Common myeloid progenitor, CD34-positive (primary cell): ENCODE measurements around the gene CIB4.
"Not testable (repeated sequence)": the region's sequence is repeated elsewhere in the genome, so short reads cannot be mapped to it uniquely, and the experiment has no call there.

Experiments
- CTCF ChIA-PET: fragments of 350-600 bp; sonication (Branson Sonifier 250); formaldehyde crosslinking; loops from one replicate; lab custom pipeline; 2021; ENCODE audit warnings: antibody characterized with exemption; lab: Charles Lee
- POLR2A ChIA-PET: fragments of 350-600 bp; sonication (Branson Sonifier 250); formaldehyde crosslinking; loops from one replicate; lab custom pipeline; 2021; ENCODE audit warnings: antibody characterized with exemption; lab: Charles Lee
- DNase-seq, 3 donors: peaks; one replicate each; pipeline versions ENCODE4 v3.0.0 to v3.0.0-alpha.2; 2013
- H3K27ac ChIP-seq, 2 experiments: 1 replicate in 1 of 2; 2 replicates in 1 of 2; pipeline ENCODE4 v1.7.0; 2013; ENCODE audit warnings: inconsistent platforms in 2 of 2, low read length in 2 of 2, mild to moderate bottlenecking in 2 of 2, low read depth in 1 of 2, moderate library complexity in 1 of 2; ENCODE audit not compliant: severe bottlenecking in 2 of 2, insufficient read depth in 1 of 2, poor library complexity in 1 of 2
- H3K27me3 ChIP-seq, 5 experiments: replicated peaks in 2 of 5; 1 replicate in 3 of 5; 2 replicates in 2 of 5; pipeline versions ENCODE4 v1.6.1 to v1.7.0; 2013; ENCODE audit warnings: low read length in 4 of 5, mild to moderate bottlenecking in 2 of 5, moderate library complexity in 2 of 5, inconsistent platforms in 1 of 5; ENCODE audit not compliant: insufficient read depth in 5 of 5, control insufficient read depth in 4 of 5
- H3K36me3 ChIP-seq, 4 experiments: 1 replicate in 2 of 4; 2 replicates in 2 of 4; pipeline versions ENCODE4 v1.6.1 to v1.7.0; 2013; ENCODE audit warnings: low read length in 3 of 4, control low read depth in 1 of 4, mild to moderate bottlenecking in 1 of 4; ENCODE audit not compliant: control insufficient read depth in 4 of 4, insufficient read depth in 4 of 4
- H3K4me1 ChIP-seq, 4 experiments: 1 replicate in 3 of 4; 2 replicates in 1 of 4; pipeline versions ENCODE4 v1.6.1 to v1.7.1; 2013; ENCODE audit warnings: low read length in 3 of 4, mild to moderate bottlenecking in 3 of 4, control low read depth in 1 of 4, inconsistent platforms in 1 of 4, moderate library complexity in 1 of 4; ENCODE audit not compliant: control insufficient read depth in 4 of 4, insufficient read depth in 4 of 4; ENCODE audit errors: control extremely low read depth in 1 of 4
- H3K4me3 ChIP-seq, 7 experiments: 1 replicate in 4 of 7; 2 replicates in 3 of 7; pipeline versions ENCODE4 v1.5.1 to v1.7.0; 2013; ENCODE audit warnings: mild to moderate bottlenecking in 7 of 7, low read length in 6 of 7, moderate library complexity in 6 of 7, inconsistent platforms in 2 of 7, low read depth in 2 of 7, control low read depth in 1 of 7; ENCODE audit not compliant: insufficient read depth in 4 of 7, control insufficient read depth in 1 of 7; ENCODE audit errors: extremely low read depth in 1 of 7
- H3K9me3 ChIP-seq, 5 experiments: 1 replicate in 4 of 5; 2 replicates in 1 of 5; pipeline versions ENCODE4 v1.6.1 to v1.7.1; 2013; ENCODE audit warnings: low read length in 4 of 5, mild to moderate bottlenecking in 2 of 5, inconsistent platforms in 1 of 5, low read depth in 1 of 5, moderate library complexity in 1 of 5; ENCODE audit not compliant: control insufficient read depth in 4 of 5, insufficient read depth in 2 of 5; ENCODE audit errors: control extremely low read depth in 1 of 5
- WGBS: methylation state at CpG from one replicate; pipeline ENCODE4 v1.1.5; 2013; ENCODE audit not compliant: insufficient coverage; 5-methylcytosine and 5-hydroxymethylcytosine counted together

Gene CIB4

DNA sequence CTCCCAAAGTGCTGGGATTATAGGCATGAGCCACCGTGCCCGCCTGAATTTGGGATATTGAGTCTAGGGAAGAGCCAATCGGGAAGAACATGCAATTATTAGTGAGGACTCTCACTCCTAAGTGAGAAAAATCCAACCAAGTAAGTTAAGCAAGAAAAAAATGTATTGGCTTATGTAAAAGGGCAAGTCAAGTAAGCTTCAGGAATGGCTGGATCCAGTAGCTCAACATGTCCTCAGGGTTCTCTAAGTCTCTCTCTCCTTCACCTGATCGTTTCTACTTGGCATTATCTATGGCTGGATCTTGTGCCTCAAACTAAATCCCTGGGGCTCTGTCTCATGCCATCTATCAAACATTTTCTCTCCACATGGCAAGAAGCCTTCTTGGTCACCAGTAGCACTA is 16.1 kb upstream of the CIB4 start:
- Histone ChIP-seq H3K27ac (no peak overlapping the region), H3K4me3 (no peak overlapping the region), H3K27me3 (peaks cover 0 to 16% (median 0%) of the 10 kb centered on the region in 5 experiments), H3K36me3 (no peaks in the 10 kb centered on the region), H3K4me1 (no peaks in the 10 kb centered on the region), H3K9me3 (peaks cover 2 to 20% (median 5%) of the 10 kb centered on the region in 5 experiments)
- POLR2A ChIA-PET, result no interaction called here
- WGBS, result 71% methylated on average over 4 of the region's 4 CpGs
- no peak for DNase-seq
- CTCF ChIA-PET, result no interaction called here

DNA sequence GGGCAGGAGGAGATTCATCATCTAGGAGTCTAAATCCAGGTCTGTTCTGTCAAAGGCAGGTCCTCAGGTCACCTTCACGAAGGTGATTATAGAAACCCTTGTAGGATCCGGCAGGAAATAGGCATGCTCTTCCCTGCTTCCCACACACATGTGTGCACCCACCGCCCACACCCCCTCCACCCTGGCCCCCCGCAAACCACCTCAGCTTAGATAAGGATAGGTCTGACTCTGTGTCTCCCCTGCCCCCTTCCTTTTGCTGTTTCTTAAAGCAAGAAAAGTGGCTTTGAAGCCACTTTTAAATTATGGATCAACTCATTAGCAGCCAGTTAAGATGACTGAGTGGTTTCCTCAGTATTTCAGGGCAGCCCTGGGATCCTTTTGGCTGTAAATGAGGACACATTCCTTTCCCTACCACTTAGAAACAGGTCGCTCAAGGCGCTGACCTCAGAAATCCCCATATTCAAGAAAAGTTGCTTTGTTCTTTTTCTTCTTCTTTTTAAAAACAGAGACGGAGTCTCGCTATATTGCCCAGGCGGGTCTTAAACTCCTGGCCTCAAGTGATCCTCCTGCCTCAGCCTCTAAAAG is 14.5 kb upstream of the CIB4 start:
- no peak overlapping the region for H3K27ac ChIP-seq
- peaks cover under 1 to 16% (median 4%) of the 10 kb centered on the region in 5 experiments for H3K9me3 ChIP-seq
- H3K4me3 ChIP-seq, result no peak overlapping the region
- no peaks in the 10 kb centered on the region for H3K4me1 ChIP-seq
- ChIA-PET POLR2A (no interaction called here), CTCF (no interaction called here)
- WGBS, result 92% methylated on average over 5 of the region's 9 CpGs
- no peak for DNase-seq
- H3K27me3 ChIP-seq, result peaks cover 0 to 24% (median 2%) of the 10 kb centered on the region in 5 experiments
- no peaks in the 10 kb centered on the region for H3K36me3 ChIP-seq

DNA sequence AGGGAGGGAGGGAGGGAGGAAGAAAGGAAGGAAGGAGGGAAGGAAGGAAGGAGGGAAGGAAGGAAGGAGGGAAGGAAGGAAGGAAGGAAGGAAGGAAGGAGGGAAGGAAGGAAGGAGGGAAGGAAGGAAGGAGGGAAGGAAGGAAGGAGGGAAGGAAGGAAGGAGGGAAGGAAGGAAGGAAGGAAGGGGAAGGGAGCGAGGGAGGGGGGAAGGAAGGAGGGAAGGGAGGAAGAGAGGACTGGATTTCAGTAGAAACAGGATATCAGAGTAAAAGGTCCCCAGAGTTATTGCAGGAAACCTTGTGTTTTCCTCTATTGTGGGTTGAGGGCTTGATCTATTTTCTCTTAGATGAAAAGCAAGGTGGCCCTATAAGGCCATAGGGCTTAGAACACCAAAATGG is 14.0 kb upstream of the CIB4 start:
- POLR2A ChIA-PET, H3K27ac ChIP-seq, H3K4me3 ChIP-seq, DNase-seq, H3K4me1 ChIP-seq, H3K36me3 ChIP-seq: not testable (repeated sequence)
- H3K9me3 ChIP-seq, result peaks cover 0 to 11% (median 4%) of the 10 kb centered on the region in 5 experiments
- H3K27me3 ChIP-seq, result peaks cover 0 to 24% (median 3%) of the 10 kb centered on the region in 5 experiments
- WGBS, result 22% methylated on average over 1 of the region's 1 CpG
- CTCF ChIA-PET, result interaction anchor here (0.9 kb wide), 1 partner anchor 267 kb away, joined by 4 read pairs; no protein-coding TSS in a partner anchor

DNA sequence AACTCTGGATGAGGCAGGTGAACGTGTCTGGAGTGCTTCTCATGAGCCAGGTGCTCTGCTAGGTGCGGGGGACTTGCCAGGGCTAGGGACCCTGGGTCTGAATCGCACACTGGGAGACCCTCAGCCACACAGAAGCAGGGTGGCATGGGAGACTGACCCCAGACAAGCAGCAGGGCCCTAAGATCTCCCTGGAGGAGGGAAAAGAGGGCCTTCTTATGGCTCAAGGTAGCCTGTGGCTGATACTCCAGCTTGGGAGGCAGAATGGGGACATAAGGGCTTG is 12.8 kb upstream of the CIB4 start:
- H3K4me3 ChIP-seq, result no peak overlapping the region
- no peaks in the 10 kb centered on the region for H3K4me1 ChIP-seq
- H3K9me3 ChIP-seq, result peaks cover 0 to 6% (median 0%) of the 10 kb centered on the region in 5 experiments
- WGBS, result 97% methylated on average over 3 of the region's 3 CpGs
- peaks cover 0 to 27% (median 6%) of the 10 kb centered on the region in 5 experiments for H3K27me3 ChIP-seq
- no peak overlapping the region for H3K27ac ChIP-seq
- POLR2A ChIA-PET, result no interaction called here
- DNase-seq, result no peak
- CTCF ChIA-PET, result interaction anchor here (0.9 kb wide), 1 partner anchor 268 kb away, joined by 4 read pairs; no protein-coding TSS in a partner anchor
- no peaks in the 10 kb centered on the region for H3K36me3 ChIP-seq

DNA sequence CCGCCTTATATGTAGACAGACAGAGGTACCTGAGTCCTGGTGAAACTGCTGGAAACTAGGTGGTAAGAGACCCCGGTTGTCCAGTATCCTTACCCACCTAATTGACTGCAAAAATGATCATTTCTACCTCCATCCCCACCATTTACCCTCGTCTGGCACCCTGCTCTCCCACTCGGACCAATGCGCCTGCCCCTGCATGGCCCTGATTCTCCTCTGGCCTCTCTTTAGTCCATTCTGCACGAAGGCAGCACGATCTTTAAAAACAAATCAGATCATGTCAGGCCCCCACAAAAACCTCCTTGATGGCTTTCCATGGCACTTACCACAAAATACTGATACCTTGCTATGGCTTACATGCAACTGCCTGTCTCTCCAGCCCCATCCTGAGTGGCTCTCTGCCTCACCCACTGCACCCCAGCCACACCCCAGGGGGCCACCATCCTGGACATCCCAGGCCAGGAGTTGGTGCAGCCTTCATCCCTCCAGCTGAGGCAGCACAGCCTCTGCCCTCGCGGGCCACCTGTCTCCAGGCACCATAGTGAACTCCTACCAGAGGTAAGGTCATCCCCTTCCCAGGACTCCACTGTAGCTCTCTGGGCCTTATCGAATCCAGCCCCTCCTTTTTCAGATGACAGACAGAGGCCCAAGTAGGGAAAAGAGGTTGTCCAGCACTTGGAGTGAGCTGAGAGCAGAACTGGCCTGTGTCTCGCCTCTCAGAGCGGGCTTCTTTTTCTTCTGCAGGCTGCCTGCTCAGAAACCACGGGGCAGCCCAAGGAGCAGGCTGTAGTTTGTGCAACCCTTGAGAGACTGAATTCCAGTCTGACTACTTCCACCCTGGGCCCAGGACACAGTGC is 12.3 kb upstream of the CIB4 start:
- peaks cover 0 to 2% (median 0%) of the 10 kb centered on the region in 5 experiments for H3K9me3 ChIP-seq
- H3K4me3 ChIP-seq, result no peak overlapping the region
- no peaks in the 10 kb centered on the region for H3K36me3 ChIP-seq
- 91% methylated on average over 12 of the region's 13 CpGs for WGBS
- POLR2A ChIA-PET, result no interaction called here
- DNase-seq, result no peak
- H3K27me3 ChIP-seq, result peaks cover 0 to 28% (median 6%) of the 10 kb centered on the region in 5 experiments
- no peak overlapping the region for H3K27ac ChIP-seq
- no peaks in the 10 kb centered on the region for H3K4me1 ChIP-seq
- CTCF ChIA-PET, result no interaction called here

DNA sequence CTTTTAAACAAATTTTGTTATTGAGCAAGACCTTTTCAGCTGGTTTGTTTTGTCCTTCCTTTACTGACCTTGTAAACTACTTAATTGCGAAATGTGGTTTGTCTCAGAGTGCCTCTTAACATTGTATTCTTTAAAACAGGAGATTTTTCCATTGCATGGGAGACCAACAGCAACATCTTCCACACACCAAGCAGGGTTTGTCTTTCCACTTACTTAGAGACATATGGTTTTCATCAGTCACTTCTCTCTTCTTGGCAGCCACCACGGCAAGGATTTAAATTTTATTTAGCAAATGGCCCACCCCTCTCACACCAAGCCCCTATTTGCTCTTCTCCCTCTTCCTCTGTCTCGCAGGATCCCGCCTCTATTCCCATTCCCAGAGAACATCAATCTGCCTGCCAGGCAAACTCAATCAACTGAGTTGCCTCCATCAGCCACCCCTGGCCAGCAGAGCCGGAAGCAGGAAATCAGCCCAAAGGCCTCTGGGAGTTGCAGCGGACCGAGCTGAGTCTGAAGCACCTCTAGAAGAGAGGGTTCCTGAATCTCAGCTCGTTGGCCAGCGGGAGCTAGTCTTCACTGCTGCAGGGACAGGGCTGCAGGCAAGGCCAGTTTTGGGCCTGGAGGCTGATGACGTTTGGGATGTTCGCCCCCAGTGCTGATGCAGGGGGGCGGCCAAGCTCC is 11.3 kb upstream of the CIB4 start:
- H3K27me3 ChIP-seq, result peaks cover 0 to 33% (median 5%) of the 10 kb centered on the region in 5 experiments
- POLR2A ChIA-PET, result no interaction called here
- H3K36me3 ChIP-seq, result no peaks in the 10 kb centered on the region
- DNase-seq, result no peak
- no peaks in the 10 kb centered on the region for H3K4me1 ChIP-seq
- no peak overlapping the region for H3K4me3 ChIP-seq
- H3K27ac ChIP-seq, result no peak overlapping the region
- H3K9me3 ChIP-seq, result peaks cover 0 to 2% (median 0%) of the 10 kb centered on the region in 5 experiments
- 85% methylated on average over 12 of the region's 12 CpGs for WGBS
- CTCF ChIA-PET, result no interaction called here

DNA sequence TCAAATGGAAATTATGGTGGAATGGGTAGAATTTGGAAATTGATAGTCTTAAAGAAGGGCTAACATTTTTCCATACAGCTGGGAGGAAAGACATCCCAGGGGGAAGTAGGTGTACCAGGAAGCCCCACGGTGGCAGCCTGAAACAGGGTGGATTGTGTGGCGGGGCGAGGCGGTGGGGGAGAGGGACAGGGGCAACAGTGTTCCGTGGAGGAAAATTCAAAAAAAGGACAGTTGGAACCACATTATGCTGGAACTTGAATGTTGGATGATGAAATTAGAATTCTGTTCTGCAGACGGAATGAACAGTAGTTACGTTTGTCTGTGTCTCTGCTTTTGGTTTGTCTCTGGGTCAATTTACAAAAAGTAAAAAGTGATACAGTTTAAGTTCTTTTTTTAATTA is 10.6 kb upstream of the CIB4 start:
- ChIA-PET POLR2A (no interaction called here), CTCF (no interaction called here)
- Histone ChIP-seq H3K27ac (no peak overlapping the region), H3K4me3 (no peak overlapping the region), H3K4me1 (no peaks in the 10 kb centered on the region), H3K36me3 (no peaks in the 10 kb centered on the region), H3K27me3 (peaks cover 0 to 40% (median 4%) of the 10 kb centered on the region in 5 experiments), H3K9me3 (no peaks in the 10 kb centered on the region)
- no peak for DNase-seq
- 77% methylated on average over 5 of the region's 7 CpGs for WGBS
